ENCODE results near the gene DDX28. TPM values are rescaled to one million over a fixed set of nuclear protein-coding genes. Genes with fewer than 3 reads are reported as not detected.

Gene DDX28
- polyA plus RNA-seq, 3 donors: 14.7 to 42.9 (median 27.7) TPM

DNA sequence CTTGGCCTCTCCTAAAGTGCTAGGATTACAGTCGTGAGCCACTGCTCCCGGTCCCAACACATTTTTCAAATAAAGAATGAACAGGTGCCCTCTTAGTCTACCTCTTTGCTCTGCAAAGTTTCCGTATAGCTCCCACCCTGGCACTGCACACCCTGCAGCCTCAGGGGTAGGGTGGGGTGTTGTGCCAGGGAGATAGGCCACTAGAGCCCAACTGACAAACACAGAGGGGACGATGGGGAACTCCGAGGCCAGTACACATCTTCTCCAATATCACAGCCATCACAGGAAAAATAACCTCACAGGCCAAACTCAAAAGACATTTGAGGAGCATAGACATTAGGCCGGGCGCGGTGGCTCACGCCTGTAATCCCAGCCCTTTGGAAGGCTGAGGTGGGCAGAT is 51.9 kb downstream of the DDX28 start:
- Mint-ChIP-seq H3K36me3 (no peaks in the 10 kb centered on the region), H3K27ac (peak overlapping the region in 1 of 7 donors; percentile 26), H3K27me3 (ENCODE audit: low read depth in 3 of 3) (peaks cover 5 to 11% (median 9%) of the 10 kb centered on the region in 3 donors), H3K9me3 (no peaks in the 10 kb centered on the region), H3K4me3 (peak overlapping the region in 1 of 2 donors; percentile 50), H3K4me1 (peaks cover 24% of the 10 kb centered on the region)
- H3K4me2 ChIP-seq (replicated peaks; ENCODE audit: extremely low read depth, low read length, poor library complexity, severe bottlenecking): no peak overlapping the region
- H3K27ac ChIP-seq (ENCODE audit: low read depth in 1 of 2, low read length in 2 of 2): no peak overlapping the region
- intact Hi-C loops (cut with micrococcal nuclease): no loop called here
- peaks cover 17% of the 10 kb centered on the region for H4K20me1 ChIP-seq (ENCODE audit: insufficient read depth, low read length)
- TF ChIP-seq, protein P1, sequence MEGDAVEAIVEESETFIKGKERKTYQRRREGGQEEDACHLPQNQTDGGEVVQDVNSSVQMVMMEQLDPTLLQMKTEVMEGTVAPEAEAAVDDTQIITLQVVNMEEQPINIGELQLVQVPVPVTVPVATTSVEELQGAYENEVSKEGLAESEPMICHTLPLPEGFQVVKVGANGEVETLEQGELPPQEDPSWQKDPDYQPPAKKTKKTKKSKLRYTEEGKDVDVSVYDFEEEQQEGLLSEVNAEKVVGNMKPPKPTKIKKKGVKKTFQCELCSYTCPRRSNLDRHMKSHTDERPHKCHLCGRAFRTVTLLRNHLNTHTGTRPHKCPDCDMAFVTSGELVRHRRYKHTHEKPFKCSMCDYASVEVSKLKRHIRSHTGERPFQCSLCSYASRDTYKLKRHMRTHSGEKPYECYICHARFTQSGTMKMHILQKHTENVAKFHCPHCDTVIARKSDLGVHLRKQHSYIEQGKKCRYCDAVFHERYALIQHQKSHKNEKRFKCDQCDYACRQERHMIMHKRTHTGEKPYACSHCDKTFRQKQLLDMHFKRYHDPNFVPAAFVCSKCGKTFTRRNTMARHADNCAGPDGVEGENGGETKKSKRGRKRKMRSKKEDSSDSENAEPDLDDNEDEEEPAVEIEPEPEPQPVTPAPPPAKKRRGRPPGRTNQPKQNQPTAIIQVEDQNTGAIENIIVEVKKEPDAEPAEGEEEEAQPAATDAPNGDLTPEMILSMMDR (IDR thresholded peaks at IDR 0.05): no peak
- no peaks in the 10 kb centered on the region for H3K36me3 ChIP-seq (replicated peaks in 1 of 2; ENCODE audit: control insufficient read depth in 1 of 2, insufficient read depth in 2 of 2, low read length in 2 of 2)
- H3K79me2 ChIP-seq (ENCODE audit: insufficient read depth, low read length): peaks cover 11% of the 10 kb centered on the region
- H2AFZ ChIP-seq (ENCODE audit: insufficient read depth, low read depth, low read length, poor library complexity, severe bottlenecking): no peak overlapping the region
- peaks cover 18 to 23% of the 10 kb centered on the region in 2 donors for H3K4me1 ChIP-seq (ENCODE audit: control insufficient read depth in 1 of 2, insufficient read depth in 2 of 2, low read length in 2 of 2)
- no peaks in the 10 kb centered on the region for H3K9me3 ChIP-seq (replicated peaks in 1 of 2; ENCODE audit: control insufficient read depth in 1 of 2, insufficient read depth in 1 of 2, low read length in 2 of 2)
- H3K9ac ChIP-seq (ENCODE audit: insufficient read depth, low read length, poor library complexity, severe bottlenecking): no peak overlapping the region
- 100% methylated on average over 3 of the region's 9 CpGs for WGBS (ENCODE audit: insufficient coverage)
- H3K27me3 ChIP-seq (ENCODE audit: control insufficient read depth in 2 of 2, insufficient read depth in 2 of 2, low read length in 2 of 2): no peaks in the 10 kb centered on the region
- no peak overlapping the region for H3K4me3 ChIP-seq (replicated peaks in 1 of 3; ENCODE audit: low read depth in 2 of 3, low read length in 3 of 3)
- no peak for DNase-seq

Small RNA genes lying within 50 kb of the gene (small RNA-seq; reads per million reads assigned to genes)
- not detected for gene RNU6-359P (ENCODE audit: insufficient read length, low read depth)

Other genes starting within 250 kb of the DDX28 start
- 10 to 100 TPM in 1 of 3 donors, 1 to 10 TPM in 2; 6.4 to 16.7 (median 6.6) TPM for gene RANBP10, start 216.7 kb downstream of the DDX28 start, polyA plus RNA-seq
- under 1 TPM in 1 of 3 donors, not detected in 2; 0.23 TPM for gene TSNAXIP1, start 216.3 kb downstream of the DDX28 start, polyA plus RNA-seq
- 10 to 100 TPM; 17.6 to 84.2 (median 52.5) TPM for gene THAP11, start 180.9 kb downstream of the DDX28 start, polyA plus RNA-seq
- gene NUTF2, start 176.3 kb downstream of the DDX28 start, polyA plus RNA-seq: 100 to 1,000 TPM in 1 of 3 donors, 10 to 100 TPM in 2; 64.2 to 104 (median 90.3) TPM
- gene CENPT, start 175.5 kb downstream of the DDX28 start, polyA plus RNA-seq: 100 to 1,000 TPM in 1 of 3 donors, 10 to 100 TPM in 1, 1 to 10 TPM in 1; 8.3 to 120 (median 12.4) TPM
- 10 to 100 TPM; 13.7 to 84.9 (median 18.2) TPM for gene EDC4, start 150.2 kb downstream of the DDX28 start, polyA plus RNA-seq
- gene NRN1L, start 138.3 kb downstream of the DDX28 start, polyA plus RNA-seq: 1 to 10 TPM in 1 of 3 donors, under 1 TPM in 1, not detected in 1; 0.50 to 3.6 TPM
- gene PSKH1, start 130.0 kb downstream of the DDX28 start, polyA plus RNA-seq: 10 to 100 TPM; 11.0 to 19.7 (median 16.8) TPM
- 10 to 100 TPM in 1 of 3 donors, 1 to 10 TPM in 1, under 1 TPM in 1; 0.69 to 17.4 (median 1.6) TPM for gene CTRL, start 91.4 kb downstream of the DDX28 start, polyA plus RNA-seq
- gene PSMB10, start 86.4 kb downstream of the DDX28 start, polyA plus RNA-seq: 100 to 1,000 TPM; 158 to 798 (median 609) TPM
- 10 to 100 TPM in 1 of 3 donors, under 1 TPM in 1, not detected in 1; 0.17 to 16.2 TPM for gene LCAT, start 79.1 kb downstream of the DDX28 start, polyA plus RNA-seq
- 10 to 100 TPM in 1 of 3 donors, 1 to 10 TPM in 2; 7.3 to 57.2 (median 7.7) TPM for gene SLC12A4, start 54.6 kb downstream of the DDX28 start, polyA plus RNA-seq
- gene DPEP3, start 42.7 kb downstream of the DDX28 start, polyA plus RNA-seq: 1 to 10 TPM in 1 of 3 donors, under 1 TPM in 2; 0.20 to 1.8 (median 0.25) TPM
- 100 to 1,000 TPM; 117 to 235 (median 124) TPM for gene DPEP2, start 23.7 kb downstream of the DDX28 start, polyA plus RNA-seq
- not detected for gene DPEP2NB, start 7.3 kb downstream of the DDX28 start, polyA plus RNA-seq
- gene DUS2, start 52 bp upstream of the DDX28 start, polyA plus RNA-seq: 10 to 100 TPM; 18.4 to 40.7 (median 33.2) TPM
- gene NFATC3, start 62.1 kb upstream of the DDX28 start, polyA plus RNA-seq: 10 to 100 TPM; 14.3 to 21.8 (median 15.8) TPM
- gene ESRP2, start 212.9 kb upstream of the DDX28 start, polyA plus RNA-seq: not detected
- gene PLA2G15, start 222.1 kb upstream of the DDX28 start, polyA plus RNA-seq: 10 to 100 TPM; 27.8 to 34.8 (median 29.5) TPM
- gene SLC7A6, start 241.3 kb upstream of the DDX28 start, polyA plus RNA-seq: 10 to 100 TPM in 1 of 3 donors, 1 to 10 TPM in 2; 4.3 to 47.7 (median 5.5) TPM

Measured in CD14-positive monocyte (primary cell).